Measurements from ENCODE around the gene ZMYM5.
"Not testable (repeated sequence)": the region's sequence is repeated elsewhere in the genome, so short reads cannot be mapped to it uniquely, and the experiment has no call there.

Gene ZMYM5

GRCh38 chr13:19862481-19863313, 752 bp downstream of the ZMYM5 start:
- Histone ChIP-seq H3K9ac (ENCODE audit: low read depth, low read length) (peak overlapping the region; percentile 93), H3K4me1 (ENCODE audit: control insufficient read depth, insufficient read depth, low read length) (peaks cover 23% of the 10 kb centered on the region), H3K27me3 (ENCODE audit: control insufficient read depth, insufficient read depth, low read length) (no peaks in the 10 kb centered on the region)

GRCh38 chr13:19861762-19862161, 1.7 kb downstream of the ZMYM5 start:
- Histone ChIP-seq H3K4me3 (ENCODE audit: low read length) (peak overlapping the region; percentile 89), H3K4me2 (ENCODE audit: low read length) (peak overlapping the region; percentile 96), H3K9me3 (replicated peaks; ENCODE audit: low read length) (no peaks in the 10 kb centered on the region), H3K27me3 (ENCODE audit: control insufficient read depth, insufficient read depth, low read length) (no peaks in the 10 kb centered on the region), H3K4me1 (ENCODE audit: control insufficient read depth, insufficient read depth, low read length) (peaks cover 23% of the 10 kb centered on the region), H3K36me3 (ENCODE audit: insufficient read depth, low read length) (peaks cover 8% of the 10 kb centered on the region), H3K9ac (ENCODE audit: low read depth, low read length) (peak overlapping the region; percentile 93)

More at GRCh38 chr13:19862481-19863313, 752 bp downstream of the ZMYM5 start:
- Histone ChIP-seq H3K36me3 (ENCODE audit: insufficient read depth, low read length) (peaks cover under 1% of the 10 kb centered on the region), H3K4me2 (ENCODE audit: low read length) (peak overlapping the region; percentile 96), H3K9me3 (replicated peaks; ENCODE audit: low read length) (no peaks in the 10 kb centered on the region), H3K4me3 (ENCODE audit: low read length) (peak overlapping the region; percentile 89)

GRCh38 chr13:19860884-19861655, 2.4 kb downstream of the ZMYM5 start:
- H3K9ac ChIP-seq (ENCODE audit: low read depth, low read length) = peak overlapping the region; percentile 93
- H3K9me3 ChIP-seq (replicated peaks; ENCODE audit: low read length) = no peaks in the 10 kb centered on the region
- peaks cover 23% of the 10 kb centered on the region for H3K4me1 ChIP-seq (ENCODE audit: control insufficient read depth, insufficient read depth, low read length)
- H3K4me3 ChIP-seq (ENCODE audit: low read length) = peak overlapping the region; percentile 89
- no peaks in the 10 kb centered on the region for H3K27me3 ChIP-seq (ENCODE audit: control insufficient read depth, insufficient read depth, low read length)
- peak overlapping the region; percentile 96 for H3K4me2 ChIP-seq (ENCODE audit: low read length)
- H3K36me3 ChIP-seq (ENCODE audit: insufficient read depth, low read length) = peaks cover 8% of the 10 kb centered on the region

GRCh38 chr13:19857637-19858036, 5.8 kb downstream of the ZMYM5 start:
- not testable (repeated sequence) for H3K27me3 ChIP-seq (ENCODE audit: control insufficient read depth, insufficient read depth, low read length); H3K9me3 ChIP-seq (replicated peaks; ENCODE audit: low read length); H3K4me2 ChIP-seq (ENCODE audit: low read length); H3K9ac ChIP-seq (ENCODE audit: low read depth, low read length); H3K4me3 ChIP-seq (ENCODE audit: low read length)
- peaks cover 15% of the 10 kb centered on the region for H3K36me3 ChIP-seq (ENCODE audit: insufficient read depth, low read length)
- H3K4me1 ChIP-seq (ENCODE audit: control insufficient read depth, insufficient read depth, low read length) = peaks cover 17% of the 10 kb centered on the region

- H3K4me1 ChIP-seq (ENCODE audit: control insufficient read depth, insufficient read depth, low read length) = no peaks in the 10 kb centered on the region
- peaks cover 38% of the 10 kb centered on the region for H3K36me3 ChIP-seq (ENCODE audit: insufficient read depth, low read length)
- no peaks in the 10 kb centered on the region for H3K27me3 ChIP-seq (ENCODE audit: control insufficient read depth, insufficient read depth, low read length)
- no peak overlapping the region for H3K4me2 ChIP-seq (ENCODE audit: low read length)
- H3K9ac ChIP-seq (ENCODE audit: low read depth, low read length) = no peak overlapping the region
- H3K4me3 ChIP-seq (ENCODE audit: low read length) = no peak overlapping the region
- H3K9me3 ChIP-seq (replicated peaks; ENCODE audit: low read length) = no peaks in the 10 kb centered on the region
Observed at GRCh38 chr13:19852766-19853165, 10.7 kb downstream of the ZMYM5 start.

- H3K9me3 ChIP-seq (replicated peaks; ENCODE audit: low read length) = no peaks in the 10 kb centered on the region
- no peak overlapping the region for H3K9ac ChIP-seq (ENCODE audit: low read depth, low read length)
- H3K36me3 ChIP-seq (ENCODE audit: insufficient read depth, low read length) = peaks cover 17% of the 10 kb centered on the region
Observed at GRCh38 chr13:19845758-19846157, 17.7 kb downstream of the ZMYM5 start.

GRCh38 chr13:19838865-19839275, 24.6 kb downstream of the ZMYM5 start:
- Histone ChIP-seq H3K4me2 (ENCODE audit: low read length) (no peak overlapping the region), H3K9me3 (replicated peaks; ENCODE audit: low read length) (no peaks in the 10 kb centered on the region), H3K27me3 (ENCODE audit: control insufficient read depth, insufficient read depth, low read length) (no peaks in the 10 kb centered on the region), H3K36me3 (ENCODE audit: insufficient read depth, low read length) (peaks cover 21% of the 10 kb centered on the region), H3K4me1 (ENCODE audit: control insufficient read depth, insufficient read depth, low read length) (peaks cover 8% of the 10 kb centered on the region), H3K9ac (ENCODE audit: low read depth, low read length) (no peak overlapping the region), H3K4me3 (ENCODE audit: low read length) (no peak overlapping the region)

More at GRCh38 chr13:19845758-19846157, 17.7 kb downstream of the ZMYM5 start:
- Histone ChIP-seq H3K4me1 (ENCODE audit: control insufficient read depth, insufficient read depth, low read length) (peaks cover 14% of the 10 kb centered on the region), H3K4me2 (ENCODE audit: low read length) (peak overlapping the region; percentile 6), H3K27me3 (ENCODE audit: control insufficient read depth, insufficient read depth, low read length) (no peaks in the 10 kb centered on the region), H3K4me3 (ENCODE audit: low read length) (no peak overlapping the region)

GRCh38 chr13:19836472-19836871, 27.0 kb downstream of the ZMYM5 start:
- H3K9ac ChIP-seq (ENCODE audit: low read depth, low read length) = no peak overlapping the region
- no peak overlapping the region for H3K4me3 ChIP-seq (ENCODE audit: low read length)
- H3K4me2 ChIP-seq (ENCODE audit: low read length) = no peak overlapping the region
- no peaks in the 10 kb centered on the region for H3K27me3 ChIP-seq (ENCODE audit: control insufficient read depth, insufficient read depth, low read length)
- no peaks in the 10 kb centered on the region for H3K9me3 ChIP-seq (replicated peaks; ENCODE audit: low read length)
- peaks cover 8% of the 10 kb centered on the region for H3K4me1 ChIP-seq (ENCODE audit: control insufficient read depth, insufficient read depth, low read length)
- H3K36me3 ChIP-seq (ENCODE audit: insufficient read depth, low read length) = peaks cover 32% of the 10 kb centered on the region

GRCh38 chr13:19834704-19835103, 28.7 kb downstream of the ZMYM5 start:
- Histone ChIP-seq H3K4me1 (ENCODE audit: control insufficient read depth, insufficient read depth, low read length) (peaks cover 8% of the 10 kb centered on the region), H3K36me3 (ENCODE audit: insufficient read depth, low read length) (peaks cover 37% of the 10 kb centered on the region), H3K27me3 (ENCODE audit: control insufficient read depth, insufficient read depth, low read length) (no peaks in the 10 kb centered on the region), H3K4me3 (ENCODE audit: low read length) (no peak overlapping the region), H3K9ac (ENCODE audit: low read depth, low read length) (no peak overlapping the region), H3K9me3 (replicated peaks; ENCODE audit: low read length) (no peaks in the 10 kb centered on the region), H3K4me2 (ENCODE audit: low read length) (no peak overlapping the region)

GRCh38 chr13:19822673-19823072, 40.8 kb downstream of the ZMYM5 start:
- Histone ChIP-seq H3K4me1 (ENCODE audit: control insufficient read depth, insufficient read depth, low read length) (no peaks in the 10 kb centered on the region), H3K4me2 (ENCODE audit: low read length) (no peak overlapping the region), H3K36me3 (ENCODE audit: insufficient read depth, low read length) (peaks cover 31% of the 10 kb centered on the region), H3K9me3 (replicated peaks; ENCODE audit: low read length) (no peaks in the 10 kb centered on the region), H3K9ac (ENCODE audit: low read depth, low read length) (no peak overlapping the region), H3K4me3 (ENCODE audit: low read length) (no peak overlapping the region), H3K27me3 (ENCODE audit: control insufficient read depth, insufficient read depth, low read length) (no peaks in the 10 kb centered on the region)

- Histone ChIP-seq H3K4me3 (ENCODE audit: low read length) (no peak overlapping the region), H3K9ac (ENCODE audit: low read depth, low read length) (no peak overlapping the region)
Observed at GRCh38 chr13:19818223-19818842, 45.1 kb downstream of the ZMYM5 start.

More at GRCh38 chr13:19818223-19818842, 45.1 kb downstream of the ZMYM5 start:
- Histone ChIP-seq H3K9me3 (replicated peaks; ENCODE audit: low read length) (no peaks in the 10 kb centered on the region), H3K27me3 (ENCODE audit: control insufficient read depth, insufficient read depth, low read length) (no peaks in the 10 kb centered on the region), H3K4me2 (ENCODE audit: low read length) (no peak overlapping the region), H3K4me1 (ENCODE audit: control insufficient read depth, insufficient read depth, low read length) (no peaks in the 10 kb centered on the region), H3K36me3 (ENCODE audit: insufficient read depth, low read length) (peaks cover 21% of the 10 kb centered on the region)

Data from skeletal muscle satellite cell (primary cell).